ENCODE results near the gene TTC34.
"Not testable (repeated sequence)": the region's sequence is repeated elsewhere in the genome, so short reads cannot be mapped to it uniquely, and the experiment has no call there.

The TTC34 gene

GRCh38 chr1:2803931-2804627 is 2.6 kb upstream of the TTC34 start:
- no peak overlapping the region for H3K4me3 ChIP-seq (ENCODE audit: low read length)
- DNase-seq (ENCODE audit: low read depth, low spot score) = no peak

GRCh38 chr1:2803086-2803930 is 1.8 kb upstream of the TTC34 start:
- no peak overlapping the region for H3K4me3 ChIP-seq (ENCODE audit: low read length)
- DNase-seq (ENCODE audit: low read depth, low spot score) = no peak

- no peak for DNase-seq (ENCODE audit: low read depth, low spot score)
- H3K4me3 ChIP-seq (ENCODE audit: low read length) = no peak overlapping the region
Observed at GRCh38 chr1:2802421-2802961, 998 bp upstream of the TTC34 start.

- no peak for DNase-seq (ENCODE audit: low read depth, low spot score)
- no peak overlapping the region for H3K4me3 ChIP-seq (ENCODE audit: low read length)
Observed at GRCh38 chr1:2801046-2801445, 447 bp downstream of the TTC34 start.

DNA sequence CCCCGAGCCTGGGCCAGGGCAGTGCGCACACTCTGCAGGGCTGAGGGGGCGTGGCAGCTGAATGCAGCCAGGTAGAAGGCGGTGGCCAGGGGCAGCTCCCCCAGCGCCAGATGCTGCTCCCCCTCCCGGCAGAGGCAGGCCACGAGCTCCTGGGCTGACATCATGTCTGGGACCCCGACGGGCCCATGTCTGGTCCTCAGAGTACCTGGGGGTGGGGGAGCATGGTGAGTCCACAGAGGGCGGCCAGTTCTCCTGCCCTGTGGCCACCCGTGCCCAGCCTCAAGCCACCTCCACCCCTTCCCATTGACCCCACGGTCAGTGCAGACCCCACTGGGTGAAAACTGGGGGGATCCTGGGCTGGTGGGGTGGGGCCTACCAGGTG is 838 bp downstream of the TTC34 start:
- H3K4me3 ChIP-seq (ENCODE audit: low read length) = no peak overlapping the region
- DNase-seq (ENCODE audit: low read depth, low spot score) = no peak

- no peak for DNase-seq (ENCODE audit: low read depth, low spot score)
- H3K4me3 ChIP-seq (ENCODE audit: low read length) = no peak overlapping the region
Observed at GRCh38 chr1:2799811-2800663, 1.5 kb downstream of the TTC34 start.

GRCh38 chr1:2798958-2799357 is 2.5 kb downstream of the TTC34 start:
- not testable (repeated sequence) for DNase-seq (ENCODE audit: low read depth, low spot score); H3K4me3 ChIP-seq (ENCODE audit: low read length)

DNA sequence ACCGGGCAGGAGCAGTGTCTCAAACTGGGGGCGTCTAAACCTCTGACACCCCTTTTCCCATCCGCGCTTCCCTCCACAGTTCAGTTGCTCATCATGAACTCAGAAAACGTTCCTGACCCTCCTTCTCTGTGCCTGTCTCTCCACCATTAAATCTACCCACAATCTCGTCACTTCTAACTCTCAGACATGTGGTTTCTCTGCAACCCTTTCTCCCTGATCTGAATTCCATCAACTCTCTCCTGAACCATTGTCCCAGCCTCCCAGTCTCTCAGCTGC is 3.8 kb downstream of the TTC34 start:
- H3K4me3 ChIP-seq (ENCODE audit: low read length) = no peak overlapping the region
- no peak for DNase-seq (ENCODE audit: low read depth, low spot score)

- no peak for DNase-seq (ENCODE audit: low read depth, low spot score)
- H3K4me3 ChIP-seq (ENCODE audit: low read length) = no peak overlapping the region
Observed at GRCh38 chr1:2796890-2797740, 4.4 kb downstream of the TTC34 start.

- no peak overlapping the region for H3K4me3 ChIP-seq (ENCODE audit: low read length)
- no peak for DNase-seq (ENCODE audit: low read depth, low spot score)
Observed at GRCh38 chr1:2795926-2796325, 5.6 kb downstream of the TTC34 start.

GRCh38 chr1:2791027-2791760 is 10.3 kb downstream of the TTC34 start:
- DNase-seq (ENCODE audit: low read depth, low spot score) = no peak
- no peak overlapping the region for H3K4me3 ChIP-seq (ENCODE audit: low read length)

DNA sequence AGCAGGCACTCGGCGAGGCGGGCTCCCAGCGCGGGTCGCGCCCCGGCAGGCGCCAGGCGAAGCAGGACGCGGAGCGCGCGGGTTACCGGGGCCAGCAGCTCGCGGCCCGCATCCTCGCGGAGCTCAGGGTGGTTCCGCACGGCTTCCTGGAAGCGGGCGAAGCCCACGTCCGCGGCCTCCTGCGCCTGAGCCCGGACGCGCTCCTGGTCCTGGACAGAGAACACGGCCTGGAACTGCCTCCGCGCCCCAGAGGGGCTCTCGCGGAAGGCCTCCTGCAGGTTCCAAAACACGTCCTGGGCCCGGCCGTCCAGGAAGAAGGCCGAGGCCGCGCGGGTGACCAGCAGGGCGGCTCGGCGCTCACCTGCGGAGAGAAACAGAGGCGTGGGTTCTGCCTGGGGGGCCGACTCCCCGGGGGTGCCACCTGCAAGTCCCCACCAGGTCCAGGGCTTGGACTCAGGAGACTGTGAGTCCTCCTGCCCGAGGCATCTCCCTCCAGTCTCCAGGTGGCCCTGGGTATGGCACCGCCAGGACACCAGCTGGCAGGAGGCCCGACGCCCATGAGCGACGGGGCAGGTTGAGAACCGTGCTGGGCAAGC is 11.4 kb downstream of the TTC34 start:
- no peak for DNase-seq (ENCODE audit: low read depth, low spot score)
- H3K4me3 ChIP-seq (ENCODE audit: low read length) = no peak overlapping the region

- H3K4me3 ChIP-seq (ENCODE audit: low read length) = no peak overlapping the region
- DNase-seq (ENCODE audit: low read depth, low spot score) = no peak
Observed at GRCh38 chr1:2789164-2789985, 12.1 kb downstream of the TTC34 start.

DNA sequence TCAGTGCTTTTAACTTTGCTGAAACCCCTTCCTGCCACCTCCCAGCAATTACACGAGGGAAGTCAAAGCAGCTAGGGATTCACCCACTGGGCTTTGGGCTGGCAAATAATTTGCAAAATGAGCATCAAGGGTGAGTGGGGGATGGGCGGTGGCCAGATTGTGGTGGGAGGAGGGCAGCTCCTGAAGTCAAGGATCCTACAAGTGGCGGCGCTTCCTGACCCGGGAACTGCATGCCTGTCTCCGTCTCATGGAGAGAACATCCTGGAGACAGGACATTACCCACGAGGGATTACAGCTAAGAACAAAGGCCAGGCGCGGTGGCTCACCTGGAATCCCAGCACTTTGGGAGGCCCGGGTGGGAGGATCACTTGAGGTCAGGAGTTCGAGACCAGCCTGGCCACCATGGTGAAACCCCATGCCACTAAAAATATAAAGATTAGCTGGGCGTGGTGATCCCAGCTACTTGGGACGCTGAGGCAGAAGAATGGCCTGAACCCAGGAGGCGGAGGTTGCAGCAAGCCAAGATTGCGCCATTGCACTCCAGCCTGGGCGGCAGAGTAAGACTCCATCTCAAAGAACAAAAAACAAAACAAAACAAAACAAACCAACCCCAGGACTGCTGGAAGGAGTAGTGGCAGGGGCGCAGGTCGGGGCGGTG is 12.9 kb downstream of the TTC34 start:
- no peak for DNase-seq (ENCODE audit: low read depth, low spot score)
- H3K4me3 ChIP-seq (ENCODE audit: low read length) = no peak overlapping the region

DNA sequence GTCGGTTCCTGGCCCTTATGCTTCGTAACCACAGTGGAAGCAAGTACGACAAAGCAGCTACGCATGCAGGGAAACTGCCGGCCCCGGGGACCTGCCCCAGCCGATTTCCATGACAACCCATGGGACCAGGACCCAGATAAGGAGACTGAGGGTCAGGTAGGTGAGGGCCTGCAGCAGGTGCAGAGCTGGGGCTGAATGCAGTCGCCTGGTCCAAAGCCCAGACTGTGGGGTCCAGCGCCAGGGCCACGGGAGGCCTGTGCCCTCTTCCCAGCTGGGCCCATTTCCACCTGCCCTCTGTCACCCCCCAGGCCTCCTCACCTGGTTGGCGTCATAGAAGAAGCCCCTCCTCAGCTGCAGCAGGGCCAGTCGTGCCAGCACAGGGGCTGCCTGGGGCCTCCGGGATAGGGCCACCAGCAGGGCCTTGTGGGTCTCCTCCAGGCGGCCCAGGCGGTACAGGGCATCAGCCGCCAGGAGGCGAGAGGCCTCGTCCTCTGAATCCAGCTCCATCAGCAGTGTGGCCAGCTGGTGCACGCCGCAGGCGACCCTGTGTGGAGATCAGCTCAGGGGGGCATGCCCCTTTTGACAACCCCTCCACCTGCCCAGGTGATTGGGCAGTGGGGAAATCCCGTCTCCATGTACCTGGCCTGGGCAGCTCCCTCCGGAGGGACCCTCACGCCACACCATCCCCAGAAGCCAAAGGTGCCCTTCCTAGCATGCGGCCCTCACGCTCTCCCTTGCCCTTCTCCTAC is 14.2 kb downstream of the TTC34 start:
- no peak overlapping the region for H3K4me3 ChIP-seq (ENCODE audit: low read length)
- no peak for DNase-seq (ENCODE audit: low read depth, low spot score)

All from Jurkat, Clone E6-1 (cell line).